H9 (cell line): ENCODE measurements around the gene RMND5A. TPM values are rescaled to one million over a fixed set of nuclear protein-coding genes. Genes with fewer than 3 reads are reported as not detected.

ENCODE experiments used
- DNase-seq: peaks from one replicate; pipeline ENCODE4 v3.0.0-alpha.2; 2017
- H2AFZ ChIP-seq: one replicate; pipeline ENCODE4 v1.6.1; 2013; ENCODE audit warnings: mild to moderate bottlenecking, low read length, control low read depth, moderate library complexity
- H2AK5ac ChIP-seq: 2 replicates; pipeline ENCODE4 v1.6.1; 2013; ENCODE audit warnings: low read length, control low read depth, mixed read lengths; ENCODE audit not compliant: insufficient read length
- H2BK120ac ChIP-seq: one replicate; pipeline ENCODE4 v1.6.1; 2013; ENCODE audit warnings: low read depth, mild to moderate bottlenecking, low read length, control low read depth, inconsistent platforms; ENCODE audit not compliant: poor library complexity, severe bottlenecking
- H2BK12ac ChIP-seq: 2 replicates; pipeline ENCODE4 v1.6.1; 2013; ENCODE audit warnings: low read length, control low read depth, mixed read lengths, low read depth; ENCODE audit not compliant: insufficient read length
- H2BK15ac ChIP-seq: 2 replicates; pipeline ENCODE4 v1.6.1; 2013; ENCODE audit warnings: low read depth, low read length, control low read depth
- H2BK20ac ChIP-seq: one replicate; pipeline ENCODE4 v1.6.1; 2013; ENCODE audit warnings: low read depth, mild to moderate bottlenecking, low read length, control low read depth, inconsistent platforms; ENCODE audit not compliant: poor library complexity, severe bottlenecking
- H2BK5ac ChIP-seq: 2 replicates; pipeline ENCODE4 v1.6.1; 2013; ENCODE audit warnings: low read length, control low read depth, mixed read lengths; ENCODE audit not compliant: insufficient read length
- H3K14ac ChIP-seq: 2 replicates; pipeline ENCODE4 v1.6.1; 2013; ENCODE audit warnings: low read length, control low read depth; ENCODE audit not compliant: insufficient read depth
- H3K18ac ChIP-seq: 2 replicates; pipeline ENCODE4 v1.6.1; 2013; ENCODE audit warnings: low read depth, mild to moderate bottlenecking, mixed read lengths, low read length, control low read depth; ENCODE audit not compliant: insufficient read length
- H3K23ac ChIP-seq: 2 replicates; pipeline ENCODE4 v1.6.1; 2013; ENCODE audit warnings: low read length, control low read depth, mixed read lengths, low read depth; ENCODE audit not compliant: insufficient read length
- H3K23me2 ChIP-seq: 2 replicates; pipeline ENCODE4 v1.6.1; 2013; ENCODE audit warnings: low read depth, mild to moderate bottlenecking, mixed read lengths, low read length, control low read depth; ENCODE audit not compliant: insufficient read length, poor library complexity, severe bottlenecking
- H3K27ac ChIP-seq: 2 replicates; pipeline ENCODE4 v1.5.1; 2013; ENCODE audit warnings: low read length, control low read depth, mixed read lengths, low read depth; ENCODE audit not compliant: insufficient read length
- H3K27me3 ChIP-seq: 2 replicates; pipeline ENCODE4 v1.6.1; 2013; ENCODE audit warnings: low read length, control low read depth, inconsistent platforms; ENCODE audit not compliant: insufficient read depth
- H3K4ac ChIP-seq: 2 replicates; pipeline ENCODE4 v1.6.1; 2013; ENCODE audit warnings: low read depth, mild to moderate bottlenecking, control low read depth, inconsistent platforms, low read length, moderate library complexity
- H3K4me1 ChIP-seq: 2 replicates; pipeline ENCODE4 v1.6.1; 2013; ENCODE audit warnings: low read length, control low read depth, inconsistent platforms; ENCODE audit not compliant: insufficient read depth
- H3K4me2 ChIP-seq: 2 replicates; pipeline ENCODE4 v1.6.1; 2013; ENCODE audit warnings: low read length, control low read depth, mixed read lengths; ENCODE audit not compliant: insufficient read length, insufficient read depth
- H3K56ac ChIP-seq: 2 replicates; pipeline ENCODE4 v1.6.1; 2013; ENCODE audit warnings: low read depth, mild to moderate bottlenecking, mixed read lengths, low read length, control low read depth; ENCODE audit not compliant: insufficient read length
- H3K79me1 ChIP-seq: 2 replicates; pipeline ENCODE4 v1.6.1; 2013; ENCODE audit warnings: low read depth, mild to moderate bottlenecking, moderate library complexity, low read length, control low read depth, inconsistent platforms; ENCODE audit not compliant: insufficient read depth, poor library complexity, severe bottlenecking
- H3K79me2 ChIP-seq: 2 replicates; pipeline ENCODE4 v1.6.1; 2013; ENCODE audit warnings: low read length, control low read depth, inconsistent platforms; ENCODE audit not compliant: insufficient read depth
- H3K9ac ChIP-seq: 2 replicates; pipeline ENCODE4 v1.6.1; 2013; ENCODE audit warnings: low read length, control low read depth, mixed read lengths; ENCODE audit not compliant: insufficient read length; ENCODE audit errors: extremely low read depth
- H3K9me3 ChIP-seq: one replicate; pipeline ENCODE4 v1.6.1; 2013; ENCODE audit warnings: low read depth, low read length, inconsistent platforms; ENCODE audit not compliant: control insufficient read depth
- H3T11ph ChIP-seq: one replicate; pipeline ENCODE4 v1.6.1; 2013; ENCODE audit warnings: mild to moderate bottlenecking, low read length, control low read depth, inconsistent platforms
- H4K20me1 ChIP-seq: one replicate; pipeline ENCODE4 v1.6.1; 2013; ENCODE audit not compliant: control insufficient read depth, insufficient read length, insufficient read depth
- H4K5ac ChIP-seq: 2 replicates; pipeline ENCODE4 v1.6.1; 2013; ENCODE audit warnings: low read depth, mild to moderate bottlenecking, mixed read lengths, low read length, control low read depth; ENCODE audit not compliant: insufficient read length
- H4K8ac ChIP-seq: replicated peaks from 2 replicates; pipeline ENCODE4 v1.6.1; 2013; ENCODE audit warnings: low read length, control low read depth, mixed read lengths, low read depth; ENCODE audit not compliant: insufficient read length
- H4K91ac ChIP-seq: 2 replicates; pipeline ENCODE4 v1.6.1; 2013; ENCODE audit warnings: low read depth, mild to moderate bottlenecking, moderate library complexity, mixed read lengths, low read length, control low read depth; ENCODE audit not compliant: insufficient read length
- H3K27ac Mint-ChIP-seq, 3 experiments: 2 replicates in 2 of 3; 3 replicates in 1 of 3; pipeline ENCODE4 v1.8.0; 2020 to 2021; ENCODE audit warnings: mixed read lengths in 3 of 3, mild to moderate bottlenecking in 1 of 3, moderate library complexity in 1 of 3
- H3K27me3 Mint-ChIP-seq: 2 replicates; pipeline ENCODE4 v1.8.0; 2021; ENCODE audit warnings: low read depth, mild to moderate bottlenecking, moderate library complexity, mixed read lengths
- H3K36me3 Mint-ChIP-seq, 3 experiments: 2 replicates in 2 of 3; 3 replicates in 1 of 3; pipeline ENCODE4 v1.8.0; 2020 to 2021; ENCODE audit warnings: low read depth in 3 of 3, mixed read lengths in 3 of 3; ENCODE audit not compliant: insufficient read depth in 1 of 3
- H3K4me1 Mint-ChIP-seq, 2 experiments: 2 replicates each; pipeline ENCODE4 v1.8.0; 2020; ENCODE audit warnings: mixed read lengths in 2 of 2
- H3K4me3 Mint-ChIP-seq, 2 experiments: 2 replicates in 1 of 2; 3 replicates in 1 of 2; pipeline ENCODE4 v1.8.0; 2020 to 2021; ENCODE audit warnings: mild to moderate bottlenecking in 2 of 2, mixed read lengths in 2 of 2, moderate library complexity in 1 of 2
- H3K9me3 Mint-ChIP-seq, 2 experiments: 2 replicates in 1 of 2; 3 replicates in 1 of 2; pipeline ENCODE4 v1.8.0; 2020; ENCODE audit warnings: mild to moderate bottlenecking in 2 of 2, mixed read lengths in 2 of 2, moderate library complexity in 1 of 2
- CTCF ChIP-seq: fragments of 200-600 bp; sonication (generic); conservative IDR thresholded peaks from 3 replicates; pipeline ENCODE4 v1.8.0; 2021; ENCODE audit warnings: antibody characterized with exemption, mild to moderate bottlenecking
- WGBS: extraction: QIAGEN DNeasy Blood & Tissue Kit; methylation state at CpG from one replicate; pipeline ENCODE4 v1.1.7; 2013; ENCODE audit warnings: missing lambda C conversion rate, low lambda C conversion rate, mixed read lengths; ENCODE audit not compliant: insufficient read length; ENCODE audit errors: extremely low coverage; 5-methylcytosine and 5-hydroxymethylcytosine counted together
- total RNA-seq: library from RNA; stranded (reverse); gene quantifications from 2 replicates; pipeline ENCODE4 v1.2.1, GENCODE V29; 2021

Gene RMND5A
- total RNA-seq, 1 experiment from 2014 or later, result 48.8 TPM

- WGBS, result no CpG with 5 or more reads among the region's 3 CpGs
- Mint-ChIP-seq H3K36me3 (peaks cover 40 to 52% (median 41%) of the 10 kb centered on the region in 3 experiments), H3K27me3 (no peaks in the 10 kb centered on the region), H3K4me3 (no peak overlapping the region), H3K9me3 (peaks cover 17 to 19% of the 10 kb centered on the region in 2 experiments), H3K27ac (no peak overlapping the region), H3K4me1 (peaks cover 12 to 17% of the 10 kb centered on the region in 2 experiments)
- Histone ChIP-seq H3K27me3 (no peaks in the 10 kb centered on the region), H3K27ac (no peak overlapping the region), H3K4me2 (no peak overlapping the region), H3K23me2 (no peaks in the 10 kb centered on the region), H4K20me1 (no peaks in the 10 kb centered on the region), H3K79me1 (peaks cover 7% of the 10 kb centered on the region), H2BK20ac (no peak overlapping the region), H3K4ac (no peak overlapping the region), H4K5ac (no peak overlapping the region), H2BK5ac (no peak overlapping the region), H3K56ac (no peak overlapping the region), H3K18ac (no peak overlapping the region), H2AFZ (no peak overlapping the region), H3K9me3 (peaks cover 6% of the 10 kb centered on the region), H3K14ac (no peak overlapping the region), H2BK15ac (no peak overlapping the region), H2BK120ac (no peak overlapping the region), H3K9ac (no peak overlapping the region), H4K8ac (no peak overlapping the region), H3K23ac (no peak overlapping the region), H2BK12ac (no peak overlapping the region), H2AK5ac (no peak overlapping the region), H3T11ph (no peak overlapping the region), H3K79me2 (peaks cover 5% of the 10 kb centered on the region; the same call in 1 of the 2 replicates), H4K91ac (no peak overlapping the region), H3K4me1 (no peaks in the 10 kb centered on the region)
- no peak for DNase-seq
- no peak for TF ChIP-seq CTCF
These were observed 30.2 kb downstream of the RMND5A start for GRCh38 chr2:86750240-86750839.
